ENCODE results near the gene WDTC1. TPM values are rescaled to one million over a fixed set of nuclear protein-coding genes. Genes with fewer than 3 reads are reported as not detected.
"Not testable (repeated sequence)": the region's sequence is repeated elsewhere in the genome, so short reads cannot be mapped to it uniquely, and the experiment has no call there.

The WDTC1 gene
- total and polyA plus RNA-seq, 4 donors, result 4.6 to 25.0 (median 19.6) TPM

GRCh38 chr1:27220096-27220495 lies 14.3 kb upstream of the WDTC1 start:
- no peak overlapping the region for H3K27ac ChIP-seq (ENCODE audit: low read depth in 1 of 2, low read length in 2 of 2)
- H3K9me3 ChIP-seq (ENCODE audit: control insufficient read depth in 4 of 4, low read length in 3 of 4), result no peaks in the 10 kb centered on the region
- no peak overlapping the region for H3K4me3 ChIP-seq (ENCODE audit: low read depth in 1 of 3, low read length in 3 of 3)
- H3K4me1 ChIP-seq (ENCODE audit: control insufficient read depth in 4 of 4, insufficient read depth in 4 of 4, low read length in 3 of 4), result no peaks in the 10 kb centered on the region
- H3K9ac ChIP-seq (ENCODE audit: low read depth in 1 of 2, low read length in 2 of 2), result no peak overlapping the region
- no peaks in the 10 kb centered on the region for H3K27me3 ChIP-seq (ENCODE audit: control insufficient read depth in 4 of 4, insufficient read depth in 4 of 4, low read length in 3 of 4)
- WGBS, result 60% methylated on average over 2 of the region's 2 CpGs
- no peaks in the 10 kb centered on the region for H3K36me3 ChIP-seq (ENCODE audit: control insufficient read depth in 4 of 4, insufficient read depth in 3 of 4, low read depth in 1 of 4, low read length in 3 of 4)
- TF ChIP-seq SP1 (IDR thresholded peaks at IDR 0.05) (no peak), HNF4G (IDR thresholded peaks at IDR 0.05) (no peak)
- DNase-seq (ENCODE audit: low spot score), result no peak

GRCh38 chr1:27220702-27221497 lies 13.5 kb upstream of the WDTC1 start:
- not testable (repeated sequence) for H3K4me3 ChIP-seq (ENCODE audit: low read depth in 1 of 3, low read length in 3 of 3); H3K9me3 ChIP-seq (ENCODE audit: control insufficient read depth in 4 of 4, low read length in 3 of 4); H3K4me1 ChIP-seq (ENCODE audit: control insufficient read depth in 4 of 4, insufficient read depth in 4 of 4, low read length in 3 of 4); H3K9ac ChIP-seq (ENCODE audit: low read depth in 1 of 2, low read length in 2 of 2); DNase-seq (ENCODE audit: low spot score); H3K27me3 ChIP-seq (ENCODE audit: control insufficient read depth in 4 of 4, insufficient read depth in 4 of 4, low read length in 3 of 4); H3K27ac ChIP-seq (ENCODE audit: low read depth in 1 of 2, low read length in 2 of 2); H3K36me3 ChIP-seq (ENCODE audit: control insufficient read depth in 4 of 4, insufficient read depth in 3 of 4, low read depth in 1 of 4, low read length in 3 of 4)
- WGBS, result 85% methylated on average over 5 of the region's 5 CpGs

- WGBS, result 73% methylated on average over 3 of the region's 3 CpGs
These were observed 8.8 kb upstream of the WDTC1 start for GRCh38 chr1:27225621-27226020.

GRCh38 chr1:27227765-27228164 lies 6.7 kb upstream of the WDTC1 start:
- no peak overlapping the region for H3K9ac ChIP-seq (ENCODE audit: low read depth in 1 of 2, low read length in 2 of 2)
- no peaks in the 10 kb centered on the region for H3K36me3 ChIP-seq (ENCODE audit: control insufficient read depth in 4 of 4, insufficient read depth in 3 of 4, low read depth in 1 of 4, low read length in 3 of 4)
- no peaks in the 10 kb centered on the region for H3K27me3 ChIP-seq (ENCODE audit: control insufficient read depth in 4 of 4, insufficient read depth in 4 of 4, low read length in 3 of 4)
- no peak for DNase-seq (ENCODE audit: low spot score)
- no peaks in the 10 kb centered on the region for H3K4me1 ChIP-seq (ENCODE audit: control insufficient read depth in 4 of 4, insufficient read depth in 4 of 4, low read length in 3 of 4)
- H3K27ac ChIP-seq (ENCODE audit: low read depth in 1 of 2, low read length in 2 of 2), result no peak overlapping the region
- no peak overlapping the region for H3K4me3 ChIP-seq (ENCODE audit: low read depth in 1 of 3, low read length in 3 of 3)
- WGBS, result 89% methylated on average over 3 of the region's 3 CpGs
- no peaks in the 10 kb centered on the region for H3K9me3 ChIP-seq (ENCODE audit: control insufficient read depth in 4 of 4, low read length in 3 of 4)
- TF ChIP-seq SP1 (IDR thresholded peaks at IDR 0.05) (no peak), YY1 (IDR thresholded peaks at IDR 0.05) (no peak), RXRA (IDR thresholded peaks at IDR 0.05) (no peak), NR2F2 (IDR thresholded peaks at IDR 0.05) (no peak), REST (IDR thresholded peaks at IDR 0.05) (no peak), EGR1 (IDR thresholded peaks at IDR 0.05; ENCODE audit: low read depth in 2 of 2) (no peak), FOXA2 (IDR thresholded peaks at IDR 0.05) (no peak), CTCF (IDR thresholded peaks at IDR 0.05; ENCODE audit: low read depth, low read length, missing input control) (no peak), TAF1 (conservative IDR thresholded peaks at IDR 0.05) (no peak), FOXA1 (IDR thresholded peaks at IDR 0.05) (no peak), RAD21 (IDR thresholded peaks at IDR 0.05) (no peak), MAX (IDR thresholded peaks at IDR 0.05) (no peak)

More at GRCh38 chr1:27225621-27226020, 8.8 kb upstream of the WDTC1 start:
- Histone ChIP-seq H3K27me3 (ENCODE audit: control insufficient read depth in 4 of 4, insufficient read depth in 4 of 4, low read length in 3 of 4) (no peaks in the 10 kb centered on the region), H3K4me1 (ENCODE audit: control insufficient read depth in 4 of 4, insufficient read depth in 4 of 4, low read length in 3 of 4) (no peaks in the 10 kb centered on the region), H3K27ac (ENCODE audit: low read depth in 1 of 2, low read length in 2 of 2) (no peak overlapping the region), H3K9me3 (ENCODE audit: control insufficient read depth in 4 of 4, low read length in 3 of 4) (no peaks in the 10 kb centered on the region), H3K36me3 (ENCODE audit: control insufficient read depth in 4 of 4, insufficient read depth in 3 of 4, low read depth in 1 of 4, low read length in 3 of 4) (no peaks in the 10 kb centered on the region), H3K4me3 (ENCODE audit: low read depth in 1 of 3, low read length in 3 of 3) (no peak overlapping the region), H3K9ac (ENCODE audit: low read depth in 1 of 2, low read length in 2 of 2) (no peak overlapping the region)
- no peak for TF ChIP-seq ZBTB33 (IDR thresholded peaks at IDR 0.05)
- DNase-seq (ENCODE audit: low spot score), result no peak
